BLaER1 (cell line): ENCODE results near the gene MYMX.
"Not testable (repeated sequence)": the region's sequence is repeated elsewhere in the genome, so short reads cannot be mapped to it uniquely, and the experiment has no call there.

Experiments used
- H3K27ac ChIP-seq: shearing (Covaris generic); formaldehyde crosslinking; 2 replicates; pipeline ENCODE4 v1.8.1; 2022
- H3K27me3 ChIP-seq: shearing (Covaris generic); formaldehyde crosslinking; 2 replicates; pipeline ENCODE4 v1.8.1; 2022
- H3K36me3 ChIP-seq: shearing (Covaris generic); formaldehyde crosslinking; 2 replicates; pipeline ENCODE4 v1.8.1; 2022
- H3K4me1 ChIP-seq: shearing (Covaris generic); formaldehyde crosslinking; 2 replicates; pipeline ENCODE4 v1.8.1; 2022
- H3K4me2 ChIP-seq: shearing (Covaris generic); formaldehyde crosslinking; 2 replicates; pipeline ENCODE4 v1.8.1; 2022
- H3K4me3 ChIP-seq: shearing (Covaris generic); formaldehyde crosslinking; 2 replicates; pipeline ENCODE4 v1.8.1; 2022
- H3K9ac ChIP-seq: shearing (Covaris generic); formaldehyde crosslinking; 2 replicates; pipeline ENCODE4 v1.8.1; 2022
- H3K9me3 ChIP-seq: shearing (Covaris generic); formaldehyde crosslinking; 2 replicates; pipeline ENCODE4 v1.8.1; 2022
- H4K20me1 ChIP-seq: shearing (Covaris generic); formaldehyde crosslinking; 2 replicates; pipeline ENCODE4 v1.8.1; 2022
- Cebpa-rat ChIP-seq: shearing (Covaris generic); IDR thresholded peaks from 2 replicates; pipeline ENCODE4 v1.8.1; 2022

MYMX gene

GRCh38 chr6:44230034-44230675 is 13.4 kb downstream of the MYMX start:
- H3K4me1 ChIP-seq, result peaks cover 52% of the 10 kb centered on the region
- H3K9ac ChIP-seq, result no peak overlapping the region
- H4K20me1 ChIP-seq, result peaks cover 36% of the 10 kb centered on the region
- H3K27me3 ChIP-seq, result no peaks in the 10 kb centered on the region
- no peaks in the 10 kb centered on the region for H3K9me3 ChIP-seq
- H3K4me2 ChIP-seq, result no peak overlapping the region
- no peak overlapping the region for H3K27ac ChIP-seq
- TF ChIP-seq Cebpa-rat, result no peak
- H3K36me3 ChIP-seq, result peaks cover 67% of the 10 kb centered on the region
- no peak overlapping the region for H3K4me3 ChIP-seq

- Histone ChIP-seq H4K20me1 (peaks cover 24% of the 10 kb centered on the region), H3K36me3 (peaks cover 67% of the 10 kb centered on the region), H3K4me1 (peaks cover 40% of the 10 kb centered on the region)
- not testable (repeated sequence) for H3K9me3 ChIP-seq, H3K27me3 ChIP-seq, H3K4me3 ChIP-seq, H3K27ac ChIP-seq, H3K4me2 ChIP-seq, H3K9ac ChIP-seq
These were observed 14.7 kb downstream of the MYMX start for GRCh38 chr6:44231426-44231825.

DNA sequence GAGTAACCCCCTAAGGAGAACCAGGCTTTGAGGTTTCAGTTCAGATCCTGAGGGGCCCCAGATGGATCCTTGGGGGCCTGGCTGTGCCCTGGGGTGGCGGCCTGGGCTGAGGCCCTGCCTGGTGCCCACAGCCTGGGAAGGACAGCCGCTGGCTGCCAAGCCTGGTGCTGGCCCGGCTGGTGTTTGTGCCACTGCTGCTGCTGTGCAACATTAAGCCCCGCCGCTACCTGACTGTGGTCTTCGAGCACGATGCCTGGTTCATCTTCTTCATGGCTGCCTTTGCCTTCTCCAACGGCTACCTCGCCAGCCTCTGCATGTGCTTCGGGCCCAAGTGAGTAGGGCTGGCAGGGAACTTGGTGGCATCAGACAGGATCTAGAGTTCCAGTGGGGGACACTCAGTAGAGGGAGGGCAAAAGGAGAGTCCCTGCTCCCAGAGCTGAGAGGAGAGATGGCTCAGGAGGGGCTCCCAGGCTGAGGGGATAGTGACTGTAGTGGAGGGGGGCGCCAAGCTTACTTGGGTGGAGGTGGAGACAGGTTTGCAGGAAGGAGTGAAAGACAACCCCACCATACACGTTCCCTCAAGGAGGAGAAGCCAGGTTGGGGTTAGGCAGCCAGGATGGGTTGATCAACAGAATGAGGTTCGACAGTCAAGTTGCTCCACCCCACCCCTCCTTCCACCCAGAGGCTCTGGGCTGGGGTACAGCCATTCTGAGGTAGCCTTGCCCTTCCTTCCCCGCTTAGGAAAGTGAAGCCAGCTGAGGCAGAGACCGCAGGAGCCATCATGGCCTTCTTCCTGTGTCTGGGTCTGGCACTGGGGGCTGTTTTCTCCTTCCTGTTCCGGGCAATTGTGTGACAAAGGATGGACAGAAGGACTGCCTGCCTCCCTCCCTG is 16.2 kb downstream of the MYMX start:
- Histone ChIP-seq H3K4me1 (peaks cover 38% of the 10 kb centered on the region), H3K27me3 (no peaks in the 10 kb centered on the region), H4K20me1 (peaks cover 9% of the 10 kb centered on the region), H3K4me3 (no peak overlapping the region), H3K4me2 (peak overlapping the region; percentile 43), H3K9me3 (no peaks in the 10 kb centered on the region), H3K27ac (peak overlapping the region; percentile 71), H3K36me3 (peaks cover 60% of the 10 kb centered on the region), H3K9ac (peak overlapping the region; percentile 53; the same call in 1 of the 2 replicates)
- TF ChIP-seq Cebpa-rat, result no peak

DNA sequence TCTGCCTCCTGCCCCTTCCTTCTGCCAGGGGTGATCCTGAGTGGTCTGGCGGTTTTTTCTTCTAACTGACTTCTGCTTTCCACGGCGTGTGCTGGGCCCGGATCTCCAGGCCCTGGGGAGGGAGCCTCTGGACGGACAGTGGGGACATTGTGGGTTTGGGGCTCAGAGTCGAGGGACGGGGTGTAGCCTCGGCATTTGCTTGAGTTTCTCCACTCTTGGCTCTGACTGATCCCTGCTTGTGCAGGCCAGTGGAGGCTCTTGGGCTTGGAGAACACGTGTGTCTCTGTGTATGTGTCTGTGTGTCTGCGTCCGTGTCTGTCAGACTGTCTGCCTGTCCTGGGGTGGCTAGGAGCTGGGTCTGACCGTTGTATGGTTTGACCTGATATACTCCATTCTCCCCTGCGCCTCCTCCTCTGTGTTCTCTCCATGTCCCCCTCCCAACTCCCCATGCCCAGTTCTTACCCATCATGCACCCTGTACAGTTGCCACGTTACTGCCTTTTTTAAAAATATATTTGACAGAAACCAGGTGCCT is 16.9 kb downstream of the MYMX start:
- H3K36me3 ChIP-seq, result peaks cover 52% of the 10 kb centered on the region
- peaks cover 43% of the 10 kb centered on the region for H3K4me1 ChIP-seq
- TF ChIP-seq Cebpa-rat, result no peak
- H4K20me1 ChIP-seq, result peaks cover 1% of the 10 kb centered on the region; the same call in 1 of the 2 replicates
- H3K4me2 ChIP-seq, result peak overlapping the region; percentile 43
- H3K9me3 ChIP-seq, result no peaks in the 10 kb centered on the region
- H3K27me3 ChIP-seq, result no peaks in the 10 kb centered on the region
- no peak overlapping the region for H3K4me3 ChIP-seq
- H3K27ac ChIP-seq, result peak overlapping the region; percentile 71
- peak overlapping the region; percentile 53; the same call in 1 of the 2 replicates for H3K9ac ChIP-seq

GRCh38 chr6:44234101-44235025 is 17.6 kb downstream of the MYMX start:
- no peak for TF ChIP-seq Cebpa-rat
- Histone ChIP-seq H3K4me1 (peaks cover 43% of the 10 kb centered on the region), H3K9ac (no peak overlapping the region), H3K4me2 (peak overlapping the region; percentile 43; the same call in 1 of the 2 replicates), H3K27ac (peak overlapping the region; percentile 71), H4K20me1 (no peaks in the 10 kb centered on the region), H3K36me3 (peaks cover 45% of the 10 kb centered on the region), H3K4me3 (no peak overlapping the region), H3K9me3 (no peaks in the 10 kb centered on the region), H3K27me3 (no peaks in the 10 kb centered on the region)

DNA sequence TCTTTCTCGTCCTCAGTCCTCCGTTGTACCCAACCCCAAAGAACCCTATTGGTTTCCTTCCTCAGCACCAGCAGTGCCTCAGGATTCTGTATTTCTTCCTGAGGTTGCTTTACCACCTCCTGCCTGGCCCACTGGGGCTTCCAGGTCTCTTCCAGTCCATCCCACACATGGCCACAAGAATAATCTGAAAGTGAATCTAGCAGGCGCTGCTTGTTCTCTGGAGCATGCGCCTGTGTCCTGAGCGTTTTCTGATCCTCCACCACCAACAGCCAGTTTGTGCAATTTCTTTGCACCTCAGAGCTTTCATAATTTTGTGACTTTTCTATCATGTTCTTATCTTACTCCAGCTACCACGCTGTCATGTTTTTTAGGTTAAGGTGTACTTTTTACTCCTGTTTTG is 18.5 kb downstream of the MYMX start:
- H3K9me3 ChIP-seq, result no peaks in the 10 kb centered on the region
- H3K36me3 ChIP-seq, result peaks cover 36% of the 10 kb centered on the region
- peaks cover 43% of the 10 kb centered on the region for H3K4me1 ChIP-seq
- H3K4me2 ChIP-seq, result no peak overlapping the region
- H4K20me1 ChIP-seq, result no peaks in the 10 kb centered on the region
- no peak overlapping the region for H3K9ac ChIP-seq
- H3K4me3 ChIP-seq, result no peak overlapping the region
- H3K27ac ChIP-seq, result no peak overlapping the region
- H3K27me3 ChIP-seq, result no peaks in the 10 kb centered on the region
- TF ChIP-seq Cebpa-rat, result no peak

DNA sequence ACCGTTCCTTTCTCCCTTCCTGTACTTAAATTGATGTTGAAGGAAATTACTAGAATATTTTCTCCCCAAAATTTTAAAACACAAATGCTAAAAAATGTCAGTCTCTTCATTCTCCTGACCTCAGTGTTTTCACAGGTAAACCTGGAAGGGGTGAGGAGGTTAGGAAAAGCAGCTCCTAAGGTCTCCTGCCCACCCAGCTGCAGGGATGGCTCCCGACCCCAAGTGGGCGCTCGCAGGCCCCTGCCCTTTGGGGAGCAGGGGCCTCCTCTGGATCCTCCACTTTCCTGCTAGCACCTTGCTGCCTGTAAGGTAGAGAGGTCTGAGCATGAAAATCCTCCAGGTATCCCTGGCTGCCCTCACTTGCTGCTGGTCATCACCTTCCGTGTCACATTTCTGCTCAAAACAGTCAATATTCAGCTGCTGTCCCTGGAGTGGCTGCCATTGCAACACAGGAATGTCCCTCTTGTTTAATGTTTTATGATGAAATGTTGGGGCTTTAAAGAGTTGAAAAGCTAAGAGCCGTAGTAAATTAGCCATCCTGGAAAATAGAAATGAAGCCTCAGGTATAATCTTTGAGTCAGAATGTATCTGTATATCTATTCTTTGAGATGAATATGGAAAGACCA is 19.3 kb downstream of the MYMX start:
- Histone ChIP-seq H4K20me1 (no peaks in the 10 kb centered on the region), H3K9me3 (no peaks in the 10 kb centered on the region), H3K27me3 (no peaks in the 10 kb centered on the region), H3K27ac (no peak overlapping the region), H3K4me3 (no peak overlapping the region), H3K4me2 (no peak overlapping the region), H3K4me1 (peaks cover 43% of the 10 kb centered on the region), H3K36me3 (peaks cover 29% of the 10 kb centered on the region), H3K9ac (no peak overlapping the region)
- no peak for TF ChIP-seq Cebpa-rat

DNA sequence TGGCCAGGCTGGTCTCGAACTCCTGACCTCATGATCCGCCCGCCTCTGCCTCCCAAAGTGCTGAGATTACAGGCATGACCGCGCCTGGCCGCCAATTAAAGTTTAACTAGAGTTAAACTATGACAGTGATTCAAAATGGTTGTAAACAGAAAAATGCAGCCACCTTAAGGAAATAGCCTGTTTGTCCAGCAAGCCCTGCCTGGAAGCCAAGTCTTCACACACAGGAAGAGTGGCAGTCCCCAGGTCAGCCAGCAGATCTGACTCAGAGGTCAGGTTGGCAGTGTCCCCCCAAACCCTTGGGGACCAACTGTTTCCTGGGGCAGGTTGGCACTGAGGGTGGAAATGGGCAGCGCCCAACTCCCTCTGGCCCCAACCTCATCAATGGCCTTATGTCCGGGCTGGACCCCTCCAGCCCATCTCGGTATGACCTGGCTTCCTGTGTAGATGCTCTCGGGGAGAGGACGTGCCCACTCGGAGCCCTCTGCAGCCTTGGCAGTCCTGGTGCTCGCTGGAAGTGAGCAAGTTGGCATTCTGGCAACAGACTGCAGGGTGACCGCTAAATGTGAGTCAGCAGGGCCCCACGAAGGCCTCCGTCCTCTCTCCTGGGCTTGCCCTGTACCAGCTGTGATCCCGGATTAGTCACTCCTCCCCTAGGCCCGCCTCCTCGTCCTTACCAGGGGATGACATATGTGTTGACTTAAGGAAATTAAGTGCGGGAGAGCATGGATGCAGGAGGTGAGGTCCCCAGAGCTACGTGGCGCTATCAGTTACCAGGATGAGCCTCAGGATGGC is 20.5 kb downstream of the MYMX start:
- Histone ChIP-seq H3K4me2 (peak overlapping the region; percentile 88), H3K4me1 (peaks cover 43% of the 10 kb centered on the region), H3K36me3 (peaks cover 17% of the 10 kb centered on the region), H3K9ac (peak overlapping the region; percentile 76), H3K9me3 (no peaks in the 10 kb centered on the region), H3K27ac (peak overlapping the region; percentile 83), H3K27me3 (no peaks in the 10 kb centered on the region), H4K20me1 (no peaks in the 10 kb centered on the region), H3K4me3 (peak overlapping the region; percentile 72)
- no peak for TF ChIP-seq Cebpa-rat
